Uterus (tissue), 2 donors: ENCODE results near the gene PLA2G1B.

Experiments
- CTCF ChIP-seq, 4 experiments: fragments of 200-600 bp in 2 of 4; fragments of 450-650 bp in 2 of 4; sonication (generic) in 2 of 4; IDR thresholded peaks; one replicate each; pipeline ENCODE4 v1.5.1; 2016 to 2019; ENCODE audit warnings: antibody characterized with exemption in 4 of 4, mild to moderate bottlenecking in 2 of 4, moderate library complexity in 1 of 4
- POLR2A ChIP-seq, 2 donors: fragments of 450-650 bp; IDR thresholded peaks; one replicate each; pipeline ENCODE4 v1.6.1; 2016; ENCODE audit warnings: antibody characterized with exemption in 2 of 2, mild to moderate bottlenecking in 1 of 2, moderate library complexity in 1 of 2

GRCh38 chr12:120316798-120317223 is 10.8 kb downstream of the PLA2G1B start:
- TF ChIP-seq CTCF (IDR thresholded peaks at IDR 0.05) (no peak), POLR2A (IDR thresholded peaks at IDR 0.05) (no peak)
